ENCODE results near the gene DLL1. TPM values are rescaled to one million over a fixed set of nuclear protein-coding genes. Genes with fewer than 3 reads are reported as not detected.
A peak's percentile ranks its signal among the peaks of the same experiment; 100 is the strongest.

Gene DLL1
- total RNA-seq, 2 experiments from 2014 or later, result 0.41 to 0.55 TPM

- DNase-seq, result no peak
- Mint-ChIP-seq H3K36me3 (no peaks in the 10 kb centered on the region), H3K9me3 (no peaks in the 10 kb centered on the region), H3K27ac (no peak overlapping the region), H3K4me1 (ENCODE audit: low read depth) (peaks cover 36% of the 10 kb centered on the region), H3K27me3 (peaks cover 48% of the 10 kb centered on the region), H3K4me3 (no peak overlapping the region)
- ChIA-PET POLR2A (interaction anchor here (1.1 kb wide), 1 partner anchor 13 kb away, joined by 3 read pairs; the partner anchor contains the start of gene FAM120B), CTCF (interaction anchor here (0.7 to 1.5 kb wide), 5 partner anchors 9 to 462 kb away, joined by 3 to 6 read pairs (median 3); no protein-coding TSS in a partner anchor)
- intact Hi-C loops (cut with micrococcal nuclease), result loop anchor here (2.0 to 10.0 kb wide), 7 partner anchors 146 to 591 kb away; partner anchors contain the start of genes C6orf120 and WDR27
Observed at GRCh38 chr6:170293341-170294231, 2.7 kb upstream of the DLL1 start.

- H3K4me3 Mint-ChIP-seq, result peak overlapping the region; percentile 77
- DNase-seq, result peak; percentile 11
- POLR2A ChIA-PET, result no interaction called here
- H3K9me3 Mint-ChIP-seq, result no peaks in the 10 kb centered on the region
- H3K4me1 Mint-ChIP-seq (ENCODE audit: low read depth), result peaks cover 40% of the 10 kb centered on the region
- no peaks in the 10 kb centered on the region for H3K36me3 Mint-ChIP-seq
- intact Hi-C loops (cut with micrococcal nuclease), result loop anchor here (1.0 to 10.0 kb wide), 8 partner anchors 145 to 590 kb away; partner anchors contain the start of genes C6orf120 and WDR27
- CTCF ChIA-PET, result interaction anchor here (0.6 to 1.5 kb wide), 5 partner anchors 10 to 503 kb away, joined by 3 to 6 read pairs (median 3); no protein-coding TSS in a partner anchor
- H3K27ac Mint-ChIP-seq, result no peak overlapping the region
- peaks cover 52% of the 10 kb centered on the region for H3K27me3 Mint-ChIP-seq
Observed at GRCh38 chr6:170292407-170293158, 1.7 kb upstream of the DLL1 start.

GRCh38 chr6:170292111-170292406 lies 1.2 kb upstream of the DLL1 start:
- Mint-ChIP-seq H3K27me3 (peaks cover 50% of the 10 kb centered on the region), H3K27ac (peak overlapping the region; percentile 54), H3K9me3 (no peaks in the 10 kb centered on the region), H3K4me3 (peak overlapping the region; percentile 77), H3K36me3 (no peaks in the 10 kb centered on the region), H3K4me1 (ENCODE audit: low read depth) (peaks cover 38% of the 10 kb centered on the region)
- POLR2A ChIA-PET, result no interaction called here
- intact Hi-C loops (cut with micrococcal nuclease), result loop anchor here (1.0 to 10.0 kb wide), 8 partner anchors 145 to 590 kb away; partner anchors contain the start of genes C6orf120 and WDR27
- DNase-seq, result no peak
- CTCF ChIA-PET, result interaction anchor here (0.6 to 1.5 kb wide), 2 partner anchors 26 to 460 kb away, joined by 3 to 6 read pairs; no protein-coding TSS in a partner anchor

GRCh38 chr6:170291271-170292110 lies 613 bp upstream of the DLL1 start:
- H3K36me3 Mint-ChIP-seq, result no peaks in the 10 kb centered on the region
- intact Hi-C loops (cut with micrococcal nuclease), result loop anchor here (1.0 to 10.0 kb wide), 8 partner anchors 144 to 589 kb away; partner anchors contain the start of genes C6orf120 and WDR27
- H3K27ac Mint-ChIP-seq, result peak overlapping the region; percentile 54
- ChIA-PET POLR2A (interaction anchor here (1.3 kb wide), 1 partner anchor 501 kb away, joined by 3 read pairs; no protein-coding TSS in a partner anchor), CTCF (interaction anchor here (0.6 to 1.5 kb wide), 3 partner anchors 15 to 460 kb away, joined by 3 to 6 read pairs (median 3); no protein-coding TSS in a partner anchor)
- peak overlapping the region; percentile 77 for H3K4me3 Mint-ChIP-seq
- H3K27me3 Mint-ChIP-seq, result peaks cover 54% of the 10 kb centered on the region
- peak; percentile 49 for DNase-seq
- peaks cover 38% of the 10 kb centered on the region for H3K4me1 Mint-ChIP-seq (ENCODE audit: low read depth)
- H3K9me3 Mint-ChIP-seq, result no peaks in the 10 kb centered on the region

GRCh38 chr6:170289951-170290295 lies 955 bp downstream of the DLL1 start:
- DNase-seq, result no peak
- Mint-ChIP-seq H3K27me3 (peaks cover 56% of the 10 kb centered on the region), H3K27ac (no peak overlapping the region), H3K4me3 (peak overlapping the region; percentile 78), H3K36me3 (no peaks in the 10 kb centered on the region), H3K4me1 (ENCODE audit: low read depth) (peaks cover 35% of the 10 kb centered on the region), H3K9me3 (no peaks in the 10 kb centered on the region)
- ChIA-PET POLR2A (interaction anchor here (1.3 kb wide), 2 partner anchors 10 to 500 kb away, joined by 3 read pairs; no protein-coding TSS in a partner anchor), CTCF (interaction anchor here (1.0 to 1.1 kb wide), 2 partner anchors 16 to 1920 kb away, joined by 3 read pairs; no protein-coding TSS in a partner anchor)
- intact Hi-C loops (cut with micrococcal nuclease), result loop anchor here (1.0 to 10.0 kb wide), 8 partner anchors 16 to 588 kb away; partner anchors contain the start of genes C6orf120, FAM120B and WDR27

- Mint-ChIP-seq H3K4me1 (ENCODE audit: low read depth) (peaks cover 32% of the 10 kb centered on the region), H3K27ac (no peak overlapping the region), H3K4me3 (peak overlapping the region; percentile 75), H3K9me3 (no peaks in the 10 kb centered on the region), H3K27me3 (peaks cover 50% of the 10 kb centered on the region), H3K36me3 (no peaks in the 10 kb centered on the region)
- ChIA-PET POLR2A (interaction anchor here (1.3 kb wide), 1 partner anchor 9 kb away, joined by 3 read pairs; no protein-coding TSS in a partner anchor), CTCF (interaction anchor here (1.1 kb wide), 1 partner anchor 1920 kb away, joined by 3 read pairs; no protein-coding TSS in a partner anchor)
- no peak for DNase-seq
- intact Hi-C loops (cut with micrococcal nuclease), result loop anchor here (1.0 kb wide), 1 partner anchor 17 kb away; no protein-coding TSS in a partner anchor
Observed at GRCh38 chr6:170289180-170289931, 1.5 kb downstream of the DLL1 start.

GRCh38 chr6:170288852-170289179 lies 2.1 kb downstream of the DLL1 start:
- H3K27me3 Mint-ChIP-seq, result peaks cover 45% of the 10 kb centered on the region
- no peaks in the 10 kb centered on the region for H3K36me3 Mint-ChIP-seq
- intact Hi-C loops (cut with micrococcal nuclease), result loop anchor here (1.0 kb wide), 1 partner anchor 17 kb away; no protein-coding TSS in a partner anchor
- H3K9me3 Mint-ChIP-seq, result no peaks in the 10 kb centered on the region
- H3K4me3 Mint-ChIP-seq, result peak overlapping the region; percentile 75
- ChIA-PET CTCF (no interaction called here), POLR2A (no interaction called here)
- no peak for DNase-seq
- peaks cover 30% of the 10 kb centered on the region for H3K4me1 Mint-ChIP-seq (ENCODE audit: low read depth)
- H3K27ac Mint-ChIP-seq, result no peak overlapping the region

GRCh38 chr6:170288091-170288631 lies 2.7 kb downstream of the DLL1 start:
- intact Hi-C loops (cut with micrococcal nuclease), result no loop called here
- H3K4me3 Mint-ChIP-seq, result peak overlapping the region; percentile 75
- no peak for DNase-seq
- H3K27me3 Mint-ChIP-seq, result peaks cover 42% of the 10 kb centered on the region
- no peak overlapping the region for H3K27ac Mint-ChIP-seq
- no peaks in the 10 kb centered on the region for H3K9me3 Mint-ChIP-seq
- H3K4me1 Mint-ChIP-seq (ENCODE audit: low read depth), result peaks cover 24% of the 10 kb centered on the region
- H3K36me3 Mint-ChIP-seq, result no peaks in the 10 kb centered on the region
- ChIA-PET CTCF (no interaction called here), POLR2A (no interaction called here)

- ChIA-PET CTCF (no interaction called here), POLR2A (no interaction called here)
- Mint-ChIP-seq H3K9me3 (no peaks in the 10 kb centered on the region), H3K36me3 (no peaks in the 10 kb centered on the region), H3K27me3 (peaks cover 35% of the 10 kb centered on the region), H3K4me1 (ENCODE audit: low read depth) (peaks cover 16% of the 10 kb centered on the region), H3K4me3 (no peak overlapping the region), H3K27ac (no peak overlapping the region)
- intact Hi-C loops (cut with micrococcal nuclease), result no loop called here
- no peak for DNase-seq
Observed at GRCh38 chr6:170287371-170287876, 3.5 kb downstream of the DLL1 start.

GRCh38 chr6:170286934-170287265 lies 4.0 kb downstream of the DLL1 start:
- CTCF ChIA-PET, result interaction anchor here (0.8 kb wide), 1 partner anchor 456 kb away, joined by 3 read pairs; no protein-coding TSS in a partner anchor

More at GRCh38 chr6:170286934-170287265, 4.0 kb downstream of the DLL1 start:
- H3K27ac Mint-ChIP-seq, result no peak overlapping the region
- no peak for DNase-seq
- POLR2A ChIA-PET, result no interaction called here
- H3K4me3 Mint-ChIP-seq, result no peak overlapping the region
- peaks cover 11% of the 10 kb centered on the region for H3K4me1 Mint-ChIP-seq (ENCODE audit: low read depth)
- intact Hi-C loops (cut with micrococcal nuclease), result no loop called here
- no peaks in the 10 kb centered on the region for H3K36me3 Mint-ChIP-seq
- peaks cover 30% of the 10 kb centered on the region for H3K27me3 Mint-ChIP-seq
- no peaks in the 10 kb centered on the region for H3K9me3 Mint-ChIP-seq
